Neural cell (in vitro differentiated cells): ENCODE measurements around the gene TENM3. TPM values are rescaled to one million over a fixed set of nuclear protein-coding genes. Genes with fewer than 3 reads are reported as not detected.

Source experiments
- H2AFZ ChIP-seq: fragments of 200-600, 300-800 bp; sonication (generic), shearing (Covaris generic); 2 replicates; pipeline ENCODE4 v1.6.0; 2014; ENCODE audit warnings: low read depth, mild to moderate bottlenecking, antibody characterized with exemption, low read length, moderate library complexity
- H3F3A ChIP-seq: fragments of 200-600 bp; shearing (Covaris generic); 2 replicates; pipeline ENCODE4 v1.6.1; 2016; ENCODE audit warnings: mild to moderate bottlenecking, moderate library complexity, mixed read lengths, antibody characterized with exemption, low read length; ENCODE audit not compliant: insufficient read depth, poor library complexity, severe bottlenecking
- H3K27ac ChIP-seq: fragments of 200-600, 300-800 bp; sonication (generic), shearing (Covaris generic); 2 replicates; pipeline ENCODE4 v1.5.1; 2014; ENCODE audit warnings: mild to moderate bottlenecking, low read length, moderate library complexity
- H3K27me3 ChIP-seq: fragments of 300-800, 200-600 bp; sonication (generic), shearing (Covaris generic); 2 replicates; pipeline ENCODE4 v1.6.0; 2014; ENCODE audit warnings: mild to moderate bottlenecking, low read depth, low read length, moderate library complexity; ENCODE audit not compliant: insufficient read depth
- H3K36me3 ChIP-seq: fragments of 300-800, 200-600 bp; sonication (generic), shearing (Covaris generic); 2 replicates; pipeline ENCODE4 v1.5.1; 2014; ENCODE audit warnings: mild to moderate bottlenecking, antibody characterized with exemption, low read length, moderate library complexity; ENCODE audit not compliant: insufficient read depth
- H3K4me2 ChIP-seq: fragments of 300-800, 200-600 bp; sonication (generic), shearing (Covaris generic); 2 replicates; pipeline ENCODE4 v1.6.0; 2014; ENCODE audit warnings: mild to moderate bottlenecking, low read length
- H3K4me3 ChIP-seq: fragments of 300-800, 200-600 bp; sonication (generic), shearing (Covaris generic); 2 replicates; pipeline ENCODE4 v1.5.1; 2014; ENCODE audit warnings: mild to moderate bottlenecking, low read length, moderate library complexity
- H3K79me2 ChIP-seq: fragments of 200-600 bp; shearing (Covaris generic); replicated peaks from 2 replicates; pipeline ENCODE4 v1.6.0; 2014; ENCODE audit warnings: mild to moderate bottlenecking, low read length, moderate library complexity; ENCODE audit not compliant: insufficient read depth
- H3K9ac ChIP-seq: fragments of 300-800, 200-600 bp; sonication (generic), shearing (Covaris generic); 2 replicates; pipeline ENCODE4 v1.6.1; 2016; ENCODE audit warnings: mild to moderate bottlenecking, low read length, mixed read lengths
- H3K9me2 ChIP-seq: fragments of 200-600 bp; shearing (Covaris generic); 2 replicates; pipeline ENCODE4 v1.6.1; 2016; ENCODE audit warnings: mild to moderate bottlenecking, low read length, mixed read lengths; ENCODE audit not compliant: insufficient read depth
- H3K9me3 ChIP-seq: fragments of 200-600, 300-800 bp; sonication (generic), shearing (Covaris generic); 2 replicates; pipeline ENCODE4 v1.6.1; 2016; ENCODE audit warnings: mild to moderate bottlenecking, mixed run types, low read length, moderate library complexity, mixed read lengths
- H4K20me1 ChIP-seq: fragments of 200-600 bp; shearing (Covaris generic); 2 replicates; pipeline ENCODE4 v1.6.1; 2016; ENCODE audit warnings: mild to moderate bottlenecking, mixed run types; ENCODE audit not compliant: insufficient read depth
- EP300 ChIP-seq: fragments of 450-650 bp; conservative IDR thresholded peaks from 2 replicates; pipeline ENCODE4 v1.6.1; 2014; ENCODE audit warnings: antibody characterized with exemption, mild to moderate bottlenecking, moderate library complexity; ENCODE audit not compliant: poor library complexity, severe bottlenecking
- EZH2 ChIP-seq: fragments of 200-600, 300-800 bp; shearing (Covaris generic), sonication (generic); IDR thresholded peaks from 2 replicates; pipeline ENCODE4 v1.6.1; 2014; ENCODE audit warnings: antibody characterized with exemption, low read length, borderline replicate concordance, mild to moderate bottlenecking; ENCODE audit not compliant: insufficient read depth, poor library complexity, severe bottlenecking
- MXI1 ChIP-seq: fragments of 450-650 bp; conservative IDR thresholded peaks from 2 replicates; pipeline ENCODE4 v1.6.1; 2014; ENCODE audit warnings: antibody characterized with exemption, mild to moderate bottlenecking; ENCODE audit not compliant: poor library complexity, severe bottlenecking
- POLR2AphosphoS5 ChIP-seq: IDR thresholded peaks from 2 replicates; pipeline ENCODE4 v1.6.1; 2012
- RAD21 ChIP-seq: fragments of 450-650 bp; conservative IDR thresholded peaks from 2 replicates; pipeline ENCODE4 v1.6.1; 2014; ENCODE audit warnings: antibody characterized with exemption, mild to moderate bottlenecking, moderate library complexity
- SMC3 ChIP-seq: fragments of 450-650 bp; conservative IDR thresholded peaks from 2 replicates; pipeline ENCODE4 v1.6.1; 2014; ENCODE audit warnings: antibody characterized with exemption, mild to moderate bottlenecking, moderate library complexity; ENCODE audit not compliant: poor library complexity
- TAF1 ChIP-seq: IDR thresholded peaks from 2 replicates; pipeline ENCODE4 v1.6.1; 2012; ENCODE audit warnings: low read depth
- polyA plus RNA-seq: library from polyadenylated mRNA; depleted of rRNA; stranded (reverse); fragments of >200 nt; gene quantifications from 2 replicates; pipeline ENCODE4 v1.2.3, GENCODE V29; 2014
- TF ChIP-seq, protein P1 (sequence below): IDR thresholded peaks from 2 replicates; pipeline ENCODE4 v1.6.1; 2012; ENCODE audit warnings: borderline replicate concordance
- TF ChIP-seq, protein P2 (sequence below): fragments of 450-650 bp; IDR thresholded peaks from 2 replicates; pipeline ENCODE4 v1.5.1; 2014; ENCODE audit warnings: antibody characterized with exemption, mild to moderate bottlenecking, moderate library complexity; ENCODE audit not compliant: poor library complexity, severe bottlenecking

Gene TENM3
- polyA plus RNA-seq, 1 donor from 2014 or later, result 7.3 TPM

DNA sequence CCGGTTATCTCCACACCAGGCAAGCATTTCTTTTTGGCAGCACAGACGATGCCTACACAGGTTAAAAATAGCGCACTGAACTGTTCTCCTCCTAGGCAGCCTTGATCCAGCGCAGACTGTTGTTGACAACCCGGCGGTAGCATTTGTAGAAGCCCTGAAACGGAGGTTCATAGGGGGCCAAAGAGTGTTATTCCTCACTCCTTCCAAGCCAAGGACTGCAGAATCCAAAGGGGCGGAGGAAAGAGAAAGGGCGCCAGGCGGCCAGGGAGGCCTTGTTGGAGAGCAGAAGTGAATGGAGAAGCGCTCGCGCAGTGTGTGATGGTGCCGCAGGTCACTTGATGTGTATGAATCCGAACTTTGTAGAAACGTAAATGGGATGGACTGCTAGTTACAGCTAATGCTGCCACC, 82.7 kb downstream of the TENM3 start:
- no peak overlapping the region for H3K4me3 ChIP-seq
- H2AFZ ChIP-seq, result no peak overlapping the region
- H3K9ac ChIP-seq, result no peak overlapping the region
- TF ChIP-seq TAF1 (no peak), EP300 (no peak)
- TF ChIP-seq, protein P1, sequence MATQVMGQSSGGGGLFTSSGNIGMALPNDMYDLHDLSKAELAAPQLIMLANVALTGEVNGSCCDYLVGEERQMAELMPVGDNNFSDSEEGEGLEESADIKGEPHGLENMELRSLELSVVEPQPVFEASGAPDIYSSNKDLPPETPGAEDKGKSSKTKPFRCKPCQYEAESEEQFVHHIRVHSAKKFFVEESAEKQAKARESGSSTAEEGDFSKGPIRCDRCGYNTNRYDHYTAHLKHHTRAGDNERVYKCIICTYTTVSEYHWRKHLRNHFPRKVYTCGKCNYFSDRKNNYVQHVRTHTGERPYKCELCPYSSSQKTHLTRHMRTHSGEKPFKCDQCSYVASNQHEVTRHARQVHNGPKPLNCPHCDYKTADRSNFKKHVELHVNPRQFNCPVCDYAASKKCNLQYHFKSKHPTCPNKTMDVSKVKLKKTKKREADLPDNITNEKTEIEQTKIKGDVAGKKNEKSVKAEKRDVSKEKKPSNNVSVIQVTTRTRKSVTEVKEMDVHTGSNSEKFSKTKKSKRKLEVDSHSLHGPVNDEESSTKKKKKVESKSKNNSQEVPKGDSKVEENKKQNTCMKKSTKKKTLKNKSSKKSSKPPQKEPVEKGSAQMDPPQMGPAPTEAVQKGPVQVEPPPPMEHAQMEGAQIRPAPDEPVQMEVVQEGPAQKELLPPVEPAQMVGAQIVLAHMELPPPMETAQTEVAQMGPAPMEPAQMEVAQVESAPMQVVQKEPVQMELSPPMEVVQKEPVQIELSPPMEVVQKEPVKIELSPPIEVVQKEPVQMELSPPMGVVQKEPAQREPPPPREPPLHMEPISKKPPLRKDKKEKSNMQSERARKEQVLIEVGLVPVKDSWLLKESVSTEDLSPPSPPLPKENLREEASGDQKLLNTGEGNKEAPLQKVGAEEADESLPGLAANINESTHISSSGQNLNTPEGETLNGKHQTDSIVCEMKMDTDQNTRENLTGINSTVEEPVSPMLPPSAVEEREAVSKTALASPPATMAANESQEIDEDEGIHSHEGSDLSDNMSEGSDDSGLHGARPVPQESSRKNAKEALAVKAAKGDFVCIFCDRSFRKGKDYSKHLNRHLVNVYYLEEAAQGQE, result no peak
- H4K20me1 ChIP-seq, result no peaks in the 10 kb centered on the region
- no peak overlapping the region for H3K27ac ChIP-seq
- no peaks in the 10 kb centered on the region for H3K79me2 ChIP-seq
- no peaks in the 10 kb centered on the region for H3K9me3 ChIP-seq
- no peaks in the 10 kb centered on the region for H3F3A ChIP-seq
- no peaks in the 10 kb centered on the region for H3K9me2 ChIP-seq
- H3K27me3 ChIP-seq, result no peaks in the 10 kb centered on the region
- H3K4me2 ChIP-seq, result no peak overlapping the region
- no peaks in the 10 kb centered on the region for H3K36me3 ChIP-seq

DNA sequence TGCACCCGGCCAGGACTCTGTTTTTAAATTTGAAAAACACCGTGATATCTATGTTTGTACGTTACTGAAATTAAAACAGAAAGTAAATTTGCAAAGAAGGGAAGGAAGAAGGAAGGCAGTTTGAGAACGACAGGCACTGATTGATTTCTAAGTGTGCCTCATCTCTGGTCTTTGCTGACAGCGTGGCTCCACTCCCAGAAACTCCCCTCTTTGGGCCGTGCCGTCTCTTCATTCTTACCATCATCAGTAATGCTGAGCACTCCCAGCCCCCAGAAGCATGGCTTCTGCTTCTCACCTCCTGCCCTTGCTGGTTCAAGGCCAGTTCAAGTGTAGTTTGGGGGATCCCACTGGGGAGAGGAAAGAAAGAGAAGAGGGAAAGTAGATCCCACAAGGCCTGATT, 85.3 kb downstream of the TENM3 start:
- no peak overlapping the region for H3K4me3 ChIP-seq
- no peaks in the 10 kb centered on the region for H4K20me1 ChIP-seq
- H3K9me2 ChIP-seq, result no peaks in the 10 kb centered on the region
- H3K9me3 ChIP-seq, result no peaks in the 10 kb centered on the region
- H3K4me2 ChIP-seq, result no peak overlapping the region
- H2AFZ ChIP-seq, result no peak overlapping the region
- TF ChIP-seq SMC3 (no peak), RAD21 (no peak), EZH2 (no peak), TAF1 (no peak), MXI1 (no peak)
- TF ChIP-seq, protein P1, result no peak
- H3K36me3 ChIP-seq, result no peaks in the 10 kb centered on the region
- no peak overlapping the region for H3K27ac ChIP-seq
- no peak overlapping the region for H3K9ac ChIP-seq
- H3K79me2 ChIP-seq, result no peaks in the 10 kb centered on the region
- H3F3A ChIP-seq, result no peaks in the 10 kb centered on the region
- no peaks in the 10 kb centered on the region for H3K27me3 ChIP-seq

DNA sequence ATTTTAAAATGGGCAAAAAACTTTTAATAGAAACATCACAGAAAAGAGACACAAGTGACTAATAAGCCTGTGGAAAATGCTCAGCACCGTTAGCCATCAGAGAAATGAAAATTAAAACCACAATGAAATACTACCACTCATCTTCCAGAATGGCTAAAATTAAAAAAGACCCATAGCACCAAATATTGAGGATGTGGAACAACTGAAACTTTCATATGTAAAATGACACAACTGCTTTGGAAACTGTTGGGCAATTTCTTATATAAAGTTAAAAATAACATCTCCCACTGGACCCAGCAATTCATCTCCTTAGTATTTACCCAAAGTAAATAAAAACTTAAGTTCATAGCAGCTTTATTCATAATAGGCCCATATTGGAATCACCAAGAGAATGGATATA, 94.2 kb downstream of the TENM3 start:
- Histone ChIP-seq H3K9me2 (no peaks in the 10 kb centered on the region), H4K20me1 (no peaks in the 10 kb centered on the region), H3K27me3 (no peaks in the 10 kb centered on the region), H3K9me3 (no peaks in the 10 kb centered on the region), H3K9ac (no peak overlapping the region), H3K36me3 (no peaks in the 10 kb centered on the region), H2AFZ (no peak overlapping the region), H3K4me2 (no peak overlapping the region), H3K4me3 (no peak overlapping the region), H3K79me2 (no peaks in the 10 kb centered on the region), H3F3A (no peaks in the 10 kb centered on the region), H3K27ac (no peak overlapping the region)
- TF ChIP-seq TAF1 (no peak), MXI1 (no peak), RAD21 (no peak), SMC3 (no peak), EP300 (no peak), EZH2 (no peak), POLR2AphosphoS5 (no peak)
- TF ChIP-seq, protein P2, sequence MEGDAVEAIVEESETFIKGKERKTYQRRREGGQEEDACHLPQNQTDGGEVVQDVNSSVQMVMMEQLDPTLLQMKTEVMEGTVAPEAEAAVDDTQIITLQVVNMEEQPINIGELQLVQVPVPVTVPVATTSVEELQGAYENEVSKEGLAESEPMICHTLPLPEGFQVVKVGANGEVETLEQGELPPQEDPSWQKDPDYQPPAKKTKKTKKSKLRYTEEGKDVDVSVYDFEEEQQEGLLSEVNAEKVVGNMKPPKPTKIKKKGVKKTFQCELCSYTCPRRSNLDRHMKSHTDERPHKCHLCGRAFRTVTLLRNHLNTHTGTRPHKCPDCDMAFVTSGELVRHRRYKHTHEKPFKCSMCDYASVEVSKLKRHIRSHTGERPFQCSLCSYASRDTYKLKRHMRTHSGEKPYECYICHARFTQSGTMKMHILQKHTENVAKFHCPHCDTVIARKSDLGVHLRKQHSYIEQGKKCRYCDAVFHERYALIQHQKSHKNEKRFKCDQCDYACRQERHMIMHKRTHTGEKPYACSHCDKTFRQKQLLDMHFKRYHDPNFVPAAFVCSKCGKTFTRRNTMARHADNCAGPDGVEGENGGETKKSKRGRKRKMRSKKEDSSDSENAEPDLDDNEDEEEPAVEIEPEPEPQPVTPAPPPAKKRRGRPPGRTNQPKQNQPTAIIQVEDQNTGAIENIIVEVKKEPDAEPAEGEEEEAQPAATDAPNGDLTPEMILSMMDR, result no peak
- TF ChIP-seq, protein P1, result no peak
